ENCODE data around the gene ZNF358. TPM values are rescaled to one million over a fixed set of nuclear protein-coding genes. Genes with fewer than 3 reads are reported as not detected.
A peak's percentile ranks its signal among the peaks of the same experiment; 100 is the strongest.

ZNF358 gene
- total RNA-seq, 2 donors from 2014 or later = 75.3 to 82.4 TPM

GRCh38 chr19:7486923-7487322 lies 29.0 kb upstream of the ZNF358 start:
- ATAC-seq = no peak
- DNase-seq = no peak
- intact Hi-C loops (cut with DNase I) = no loop called here

GRCh38 chr19:7488736-7489353 lies 27.1 kb upstream of the ZNF358 start, which contains the start of gene PEX11G:
Gene PEX11G, minus strand, starts transcription at chr19:7489035. Its CDS starts 25 bp downstream, at chr19:7489010.
- peak; percentile 98 to 99 for ATAC-seq
- intact Hi-C loops (cut with DNase I) = no loop called here

GRCh38 chr19:7489609-7490044 lies 26.3 kb upstream of the ZNF358 start:
- ATAC-seq = no peak
- intact Hi-C loops (cut with DNase I) = no loop called here

More at GRCh38 chr19:7488736-7489353, 27.1 kb upstream of the ZNF358 start, which contains the start of gene PEX11G:
- peak; percentile 93 for DNase-seq

GRCh38 chr19:7492142-7492541 lies 23.8 kb upstream of the ZNF358 start:
- DNase-seq = no peak
- intact Hi-C loops (cut with DNase I) = no loop called here
- no peak for ATAC-seq

More at GRCh38 chr19:7489609-7490044, 26.3 kb upstream of the ZNF358 start:
- no peak for DNase-seq

GRCh38 chr19:7492558-7492957 lies 23.3 kb upstream of the ZNF358 start:
- DNase-seq = no peak
- intact Hi-C loops (cut with DNase I) = no loop called here

GRCh38 chr19:7494416-7495098 lies 21.3 kb upstream of the ZNF358 start:
- ATAC-seq (peak; percentile 77 to 81), DNase-seq (no peak)
- intact Hi-C loops (cut with DNase I) = no loop called here

More at GRCh38 chr19:7492558-7492957, 23.3 kb upstream of the ZNF358 start:
- no peak for ATAC-seq

- DNase-seq (no peak), ATAC-seq (no peak)
- intact Hi-C loops (cut with DNase I) = no loop called here
Measured at GRCh38 chr19:7497292-7497691, 18.6 kb upstream of the ZNF358 start.

GRCh38 chr19:7500811-7501450 lies 15.0 kb upstream of the ZNF358 start:
- intact Hi-C loops (cut with DNase I) = no loop called here
- ATAC-seq = peak; percentile 58 to 77
- DNase-seq = peak; percentile 61

- intact Hi-C loops (cut with DNase I) = no loop called here
- DNase-seq (no peak), ATAC-seq (no peak)
Measured at GRCh38 chr19:7502552-7502951, 13.4 kb upstream of the ZNF358 start.

- DNase-seq (no peak), ATAC-seq (no peak)
- intact Hi-C loops (cut with DNase I) = no loop called here
Measured at GRCh38 chr19:7504684-7505083, 11.2 kb upstream of the ZNF358 start.

- DNase-seq (no peak), ATAC-seq (no peak)
- intact Hi-C loops (cut with DNase I) = no loop called here
Measured at GRCh38 chr19:7505288-7505681, 10.6 kb upstream of the ZNF358 start.

GRCh38 chr19:7505682-7506384 lies 10.1 kb upstream of the ZNF358 start:
- ATAC-seq (peak; percentile 58 to 59), DNase-seq (peak; percentile 57)
- intact Hi-C loops (cut with DNase I) = no loop called here

- DNase-seq (peak; percentile 88), ATAC-seq (peak; percentile 71 to 93)
- intact Hi-C loops (cut with DNase I) = no loop called here
Measured at GRCh38 chr19:7506385-7507328, 9.2 kb upstream of the ZNF358 start.

- ATAC-seq = peak; percentile 67 to 83
- DNase-seq = peak; percentile 89
- intact Hi-C loops (cut with DNase I) = no loop called here
Measured at GRCh38 chr19:7507884-7508283, 8.0 kb upstream of the ZNF358 start.

GRCh38 chr19:7509625-7510024 lies 6.3 kb upstream of the ZNF358 start:
- DNase-seq (no peak), ATAC-seq (no peak)
- intact Hi-C loops (cut with DNase I) = no loop called here

GRCh38 chr19:7512400-7512851 lies 3.5 kb upstream of the ZNF358 start:
- ATAC-seq = no peak
- intact Hi-C loops (cut with DNase I) = no loop called here
- no peak for DNase-seq

GRCh38 chr19:7513809-7514642 lies 1.9 kb upstream of the ZNF358 start:
- intact Hi-C loops (cut with DNase I) = no loop called here
- ATAC-seq (no peak), DNase-seq (no peak)
